GM12891 (cell line): Measurements from ENCODE around the gene DENND5B.

Experiments
- POLR2A ChIP-seq: IDR thresholded peaks from 2 replicates; pipeline ENCODE4 v1.6.1; 2011; ENCODE audit warnings: low read depth, low read length, control low read depth
- POLR2AphosphoS5 ChIP-seq: IDR thresholded peaks from 2 replicates; pipeline ENCODE4 v1.6.1; 2011; ENCODE audit warnings: low read depth, low read length, control low read depth
- POU2F2 ChIP-seq: IDR thresholded peaks from 2 replicates; pipeline ENCODE4 v1.6.1; 2011; ENCODE audit warnings: low read depth, mild to moderate bottlenecking, control low read depth, low read length, moderate library complexity
- SPI1 ChIP-seq: IDR thresholded peaks from 2 replicates; pipeline ENCODE4 v1.6.1; 2011; ENCODE audit warnings: low read depth, low read length, control low read depth
- TAF1 ChIP-seq: IDR thresholded peaks from 2 replicates; pipeline ENCODE4 v1.6.1; 2011; ENCODE audit warnings: low read depth, low read length, control low read depth

DNA sequence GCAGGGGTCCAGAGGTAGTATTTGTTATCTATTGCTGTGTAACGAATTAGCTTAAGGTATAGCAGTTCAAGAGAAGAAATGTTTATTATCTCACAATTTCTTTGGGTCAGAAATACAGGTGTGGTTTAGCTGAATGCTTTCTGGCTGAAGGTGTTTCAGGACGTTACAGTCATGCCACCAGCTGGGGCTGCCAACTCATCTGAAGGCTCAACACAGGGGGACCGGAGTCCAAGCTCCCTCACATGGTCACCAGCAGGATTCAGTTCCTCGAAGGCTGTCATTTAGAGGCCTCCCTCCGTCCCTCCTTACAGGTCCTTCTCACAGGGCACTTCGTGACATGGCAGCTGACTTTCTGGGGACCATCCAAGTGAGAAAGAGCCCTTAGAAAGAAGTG, 227.5 kb downstream of the DENND5B start:
- no peak for TF ChIP-seq POLR2AphosphoS5
- TF ChIP-seq POLR2A: no peak
- no peak for TF ChIP-seq TAF1
- no peak for TF ChIP-seq SPI1
- no peak for TF ChIP-seq POU2F2
